Hepatocyte (in vitro differentiated cells): ENCODE data around the gene VPS51. TPM values are rescaled to one million over a fixed set of nuclear protein-coding genes. Genes with fewer than 3 reads are reported as not detected.

ENCODE experiments used
- DNase-seq: peaks from one replicate; pipeline ENCODE4 v3.0.0-alpha.2; 2016; ENCODE audit warnings: low spot score
- H2AFZ ChIP-seq: fragments of 200-600 bp; sonication (generic); 2 replicates; pipeline ENCODE4 v1.6.0; 2016; ENCODE audit warnings: antibody characterized with exemption, mild to moderate bottlenecking
- H3K27ac ChIP-seq: fragments of 200-600 bp; sonication (generic); 2 replicates; pipeline ENCODE4 v1.5.1; 2016; ENCODE audit warnings: mild to moderate bottlenecking
- H3K27me3 ChIP-seq: fragments of 200-600 bp; sonication (generic); 2 replicates; pipeline ENCODE4 v1.6.1; 2016
- H3K36me3 ChIP-seq: fragments of 200-600 bp; sonication (generic); replicated peaks from 2 replicates; pipeline ENCODE4 v1.5.1; 2016; ENCODE audit warnings: low read depth; ENCODE audit not compliant: insufficient read depth
- H3K4me1 ChIP-seq: fragments of 200-600 bp; sonication (generic); 2 replicates; pipeline ENCODE4 v1.5.1; 2016; ENCODE audit warnings: mild to moderate bottlenecking, moderate library complexity; ENCODE audit not compliant: insufficient read depth
- H3K4me2 ChIP-seq: fragments of 200-600 bp; sonication (generic); 2 replicates; pipeline ENCODE4 v1.6.0; 2016
- H3K4me3 ChIP-seq: fragments of 200-600 bp; sonication (generic); 2 replicates; pipeline ENCODE4 v1.5.1; 2016; ENCODE audit warnings: mild to moderate bottlenecking
- H3K79me2 ChIP-seq: fragments of 200-600 bp; sonication (generic); 2 replicates; pipeline ENCODE4 v1.6.0; 2017; ENCODE audit warnings: mild to moderate bottlenecking
- H3K9me2 ChIP-seq: fragments of 200-600 bp; sonication (generic); replicated peaks from 2 replicates; pipeline ENCODE4 v1.6.0; 2017; ENCODE audit warnings: mild to moderate bottlenecking; ENCODE audit not compliant: insufficient read depth
- H3K9me3 ChIP-seq: fragments of 200-600 bp; sonication (generic); 2 replicates; pipeline ENCODE4 v1.5.1; 2016; ENCODE audit warnings: low read depth, mild to moderate bottlenecking
- H4K20me1 ChIP-seq: fragments of 200-600 bp; sonication (generic); 2 replicates; pipeline ENCODE4 v1.6.0; 2016; ENCODE audit warnings: mild to moderate bottlenecking; ENCODE audit not compliant: insufficient read depth, poor library complexity, severe bottlenecking
- EZH2 ChIP-seq: fragments of 200-600 bp; sonication (generic); IDR thresholded peaks from 2 replicates; pipeline ENCODE4 v1.6.1; 2016; ENCODE audit warnings: antibody characterized with exemption, mild to moderate bottlenecking, borderline replicate concordance
- EZH2phosphoT487 ChIP-seq: fragments of 200-600 bp; sonication (generic); IDR thresholded peaks from one replicate; pipeline ENCODE4 v1.6.1; 2018; ENCODE audit warnings: antibody characterized with exemption, mild to moderate bottlenecking, low read depth, moderate library complexity; ENCODE audit not compliant: unreplicated experiment, severe bottlenecking
- WGBS: methylation state at CpG from one replicate; pipeline ENCODE4 v1.1.6; 2016; ENCODE audit warnings: low lambda C conversion rate; ENCODE audit errors: missing lambda C conversion rate; 5-methylcytosine and 5-hydroxymethylcytosine counted together
- microRNA-seq: library from miRNA; unstranded; fragments of <30 nt; microRNA quantifications from one replicate; pipeline ENCODE4, GENCODE V29; 2017
- polyA plus RNA-seq: library from polyadenylated mRNA; unstranded; fragments of >200 nt; fragmentation: Nextera tagmentation; extraction: Ambion mirVana; gene quantifications from 2 replicates; pipeline ENCODE4 v1.2.1, GENCODE V29; 2016
- small RNA-seq: library from RNA; depleted of rRNA; stranded (forward); fragments of <200 nt; gene quantifications from one replicate; pipeline ENCODE3, GENCODE V24; 2014
- total RNA-seq: library from RNA; depleted of rRNA; stranded (reverse); fragments of >200 nt; gene quantifications from 2 replicates; pipeline ENCODE4 v1.2.3, GENCODE V29; 2014
- TF ChIP-seq, protein P1 (sequence below): fragments of 200-600 bp; sonication (generic); IDR thresholded peaks from 2 replicates; pipeline ENCODE4 v1.5.1; 2016; ENCODE audit warnings: antibody characterized with exemption, mild to moderate bottlenecking; ENCODE audit not compliant: poor library complexity

The VPS51 gene
- total and polyA plus RNA-seq, 2 experiments from 2014 or later, result 63.5 to 242 TPM

GRCh38 chr11:65157336-65157735 lies 61.3 kb downstream of the VPS51 start:
- Histone ChIP-seq H2AFZ (no peak overlapping the region), H3K9me2 (no peaks in the 10 kb centered on the region), H3K9me3 (no peaks in the 10 kb centered on the region), H3K79me2 (no peaks in the 10 kb centered on the region), H3K4me1 (no peaks in the 10 kb centered on the region), H3K4me3 (no peak overlapping the region), H3K4me2 (no peak overlapping the region), H3K27me3 (no peaks in the 10 kb centered on the region), H3K27ac (no peak overlapping the region), H3K36me3 (no peaks in the 10 kb centered on the region), H4K20me1 (no peaks in the 10 kb centered on the region)
- TF ChIP-seq EZH2 (no peak), EZH2phosphoT487 (no peak)
- 84% methylated on average over 3 of the region's 3 CpGs for WGBS
- no peak for DNase-seq

DNA sequence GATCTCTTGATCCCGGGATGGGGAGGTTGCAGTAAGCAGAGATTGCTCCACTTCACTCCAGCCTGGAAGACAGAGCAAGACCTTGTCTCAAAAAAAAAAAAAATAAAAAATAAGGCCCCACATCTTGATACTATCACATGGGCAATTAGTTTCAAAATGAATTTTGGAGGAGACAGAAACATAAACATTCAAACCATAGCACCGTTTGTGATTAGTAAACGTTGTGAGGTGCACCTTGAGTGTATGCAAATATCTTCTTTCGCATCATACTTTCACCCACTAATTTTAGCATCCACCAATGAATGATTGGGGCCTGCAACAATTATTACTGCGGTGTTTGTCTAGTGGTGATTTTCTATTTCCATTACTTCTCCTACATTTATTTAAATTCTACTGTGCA lies 63.0 kb downstream of the VPS51 start:
- Histone ChIP-seq H3K9me3 (no peaks in the 10 kb centered on the region), H3K79me2 (no peaks in the 10 kb centered on the region), H3K4me2 (no peak overlapping the region), H3K4me1 (no peaks in the 10 kb centered on the region), H3K4me3 (no peak overlapping the region), H3K36me3 (no peaks in the 10 kb centered on the region), H3K9me2 (no peaks in the 10 kb centered on the region), H2AFZ (no peak overlapping the region), H4K20me1 (no peaks in the 10 kb centered on the region), H3K27me3 (no peaks in the 10 kb centered on the region), H3K27ac (no peak overlapping the region)
- TF ChIP-seq EZH2phosphoT487, result no peak
- TF ChIP-seq, protein P1, sequence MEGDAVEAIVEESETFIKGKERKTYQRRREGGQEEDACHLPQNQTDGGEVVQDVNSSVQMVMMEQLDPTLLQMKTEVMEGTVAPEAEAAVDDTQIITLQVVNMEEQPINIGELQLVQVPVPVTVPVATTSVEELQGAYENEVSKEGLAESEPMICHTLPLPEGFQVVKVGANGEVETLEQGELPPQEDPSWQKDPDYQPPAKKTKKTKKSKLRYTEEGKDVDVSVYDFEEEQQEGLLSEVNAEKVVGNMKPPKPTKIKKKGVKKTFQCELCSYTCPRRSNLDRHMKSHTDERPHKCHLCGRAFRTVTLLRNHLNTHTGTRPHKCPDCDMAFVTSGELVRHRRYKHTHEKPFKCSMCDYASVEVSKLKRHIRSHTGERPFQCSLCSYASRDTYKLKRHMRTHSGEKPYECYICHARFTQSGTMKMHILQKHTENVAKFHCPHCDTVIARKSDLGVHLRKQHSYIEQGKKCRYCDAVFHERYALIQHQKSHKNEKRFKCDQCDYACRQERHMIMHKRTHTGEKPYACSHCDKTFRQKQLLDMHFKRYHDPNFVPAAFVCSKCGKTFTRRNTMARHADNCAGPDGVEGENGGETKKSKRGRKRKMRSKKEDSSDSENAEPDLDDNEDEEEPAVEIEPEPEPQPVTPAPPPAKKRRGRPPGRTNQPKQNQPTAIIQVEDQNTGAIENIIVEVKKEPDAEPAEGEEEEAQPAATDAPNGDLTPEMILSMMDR, result no peak
- TF ChIP-seq EZH2, result no peak
- WGBS, result 83% methylated on average over 5 of the region's 5 CpGs
- DNase-seq, result no peak

DNA sequence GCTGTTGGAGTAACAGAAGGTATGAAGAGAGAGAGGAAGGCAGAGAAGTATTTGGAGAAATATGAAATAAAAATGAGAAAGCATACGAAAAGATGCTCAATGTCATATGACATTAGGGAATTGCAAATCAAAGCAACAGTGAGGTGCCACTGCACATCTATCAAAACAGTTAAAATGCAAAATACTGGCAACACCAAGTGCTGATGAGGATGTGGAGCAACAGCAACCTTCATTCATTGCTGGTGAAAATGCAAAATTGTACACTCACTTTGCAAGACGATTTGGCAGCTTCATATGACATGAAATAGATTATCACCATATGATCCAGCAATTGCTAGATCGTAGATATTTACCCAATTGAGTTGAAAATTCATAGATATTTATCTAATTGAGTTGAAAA lies 64.6 kb downstream of the VPS51 start:
- H2AFZ ChIP-seq, result no peak overlapping the region
- H3K4me3 ChIP-seq, result no peak overlapping the region
- TF ChIP-seq EZH2, result no peak
- TF ChIP-seq, protein P1, result no peak
- no peak for TF ChIP-seq EZH2phosphoT487
- H3K4me1 ChIP-seq, result no peaks in the 10 kb centered on the region
- no peaks in the 10 kb centered on the region for H3K9me3 ChIP-seq
- no peaks in the 10 kb centered on the region for H4K20me1 ChIP-seq
- H3K27me3 ChIP-seq, result no peaks in the 10 kb centered on the region
- H3K36me3 ChIP-seq, result no peaks in the 10 kb centered on the region
- 75% methylated on average over 3 of the region's 3 CpGs for WGBS
- DNase-seq, result no peak
- H3K9me2 ChIP-seq, result no peaks in the 10 kb centered on the region
- H3K79me2 ChIP-seq, result no peaks in the 10 kb centered on the region
- no peak overlapping the region for H3K4me2 ChIP-seq
- H3K27ac ChIP-seq, result no peak overlapping the region

Small RNA genes within 50 kb of the gene (microRNA-seq; reads per million reads assigned to microRNA genes)
- 3.1 reads per million for gene MIR6751

Small RNA genes within 50 kb of the gene (small RNA-seq; reads per million reads assigned to genes)
- not detected for gene HIGD1AP10
- not detected for gene PDCL2P2
- 0.12 reads per million for gene RNU2-23P

Other genes with a start within 250 kb of the VPS51 start
- gene EHD1, start 217.6 kb upstream of the VPS51 start, total RNA-seq, result 44.8 and 52.4 TPM in 2 replicates
- 66.6 and 69.5 TPM in 2 replicates for gene EHD1, start 217.6 kb upstream of the VPS51 start, polyA plus RNA-seq
- 16.4 and 18.1 TPM in 2 replicates for gene ATG2A, start 179.0 kb upstream of the VPS51 start, total RNA-seq
- gene ATG2A, start 179.0 kb upstream of the VPS51 start, polyA plus RNA-seq, result 11.7 and 17.0 TPM in 2 replicates
- gene PPP2R5B, start 171.5 kb upstream of the VPS51 start, total RNA-seq, result 15.8 and 16.9 TPM in 2 replicates
- gene PPP2R5B, start 171.5 kb upstream of the VPS51 start, polyA plus RNA-seq, result 16.2 and 19.5 TPM in 2 replicates
- gene GPHA2, start 160.3 kb upstream of the VPS51 start, total RNA-seq, result 2.0 TPM in 1 of 2 replicates, not detected in the other
- not detected in 2 replicates for gene GPHA2, start 160.3 kb upstream of the VPS51 start, polyA plus RNA-seq
- not detected in 2 replicates for gene MAJIN, start 124.1 kb upstream of the VPS51 start, total RNA-seq
- gene MAJIN, start 124.1 kb upstream of the VPS51 start, polyA plus RNA-seq, result not detected in 2 replicates
- 0.68 and 1.9 TPM in 2 replicates for gene BATF2, start 99.2 kb upstream of the VPS51 start, total RNA-seq
- 2.6 TPM in 1 of 2 replicates, not detected in the other for gene BATF2, start 99.2 kb upstream of the VPS51 start, polyA plus RNA-seq
- gene ARL2, start 82.1 kb upstream of the VPS51 start, total RNA-seq, result 68.2 and 69.1 TPM in 2 replicates
- gene ARL2, start 82.1 kb upstream of the VPS51 start, polyA plus RNA-seq, result 126 and 127 TPM in 2 replicates
- 9.9 and 12.9 TPM in 2 replicates for gene SNX15, start 68.8 kb upstream of the VPS51 start, total RNA-seq
- 22.0 and 27.3 TPM in 2 replicates for gene SNX15, start 68.8 kb upstream of the VPS51 start, polyA plus RNA-seq
- 10.8 and 12.2 TPM in 2 replicates for gene SAC3D1, start 55.0 kb upstream of the VPS51 start, total RNA-seq
- 18.5 and 23.8 TPM in 2 replicates for gene SAC3D1, start 55.0 kb upstream of the VPS51 start, polyA plus RNA-seq
- 0.13 and 0.76 TPM in 2 replicates for gene NAALADL1, start 37.7 kb upstream of the VPS51 start, total RNA-seq
- not detected in 2 replicates for gene NAALADL1, start 37.7 kb upstream of the VPS51 start, polyA plus RNA-seq
- gene CDCA5, start 12.2 kb upstream of the VPS51 start, total RNA-seq, result 6.4 and 7.9 TPM in 2 replicates
- gene CDCA5, start 12.2 kb upstream of the VPS51 start, polyA plus RNA-seq, result 6.4 and 11.8 TPM in 2 replicates
- gene ZFPL1, start 12.0 kb upstream of the VPS51 start, total RNA-seq, result 41.0 and 53.1 TPM in 2 replicates
- gene ZFPL1, start 12.0 kb upstream of the VPS51 start, polyA plus RNA-seq, result 52.7 and 58.1 TPM in 2 replicates
- 124 and 133 TPM in 2 replicates for gene TM7SF2, start 15.7 kb downstream of the VPS51 start, total RNA-seq
- gene TM7SF2, start 15.7 kb downstream of the VPS51 start, polyA plus RNA-seq, result 194 and 209 TPM in 2 replicates
- 8.3 and 13.5 TPM in 2 replicates for gene ZNHIT2, start 21.5 kb downstream of the VPS51 start, total RNA-seq
- 22.1 and 23.7 TPM in 2 replicates for gene ZNHIT2, start 21.5 kb downstream of the VPS51 start, polyA plus RNA-seq
- 211 and 264 TPM in 2 replicates for gene FAU, start 25.9 kb downstream of the VPS51 start, total RNA-seq
- 434 and 462 TPM in 2 replicates for gene FAU, start 25.9 kb downstream of the VPS51 start, polyA plus RNA-seq
- 57.6 and 71.0 TPM in 2 replicates for gene MRPL49, start 26.1 kb downstream of the VPS51 start, total RNA-seq
- gene MRPL49, start 26.1 kb downstream of the VPS51 start, polyA plus RNA-seq, result 46.2 and 46.8 TPM in 2 replicates
- gene SYVN1, start 38.3 kb downstream of the VPS51 start, total RNA-seq, result 27.3 and 27.7 TPM in 2 replicates
- gene SYVN1, start 38.3 kb downstream of the VPS51 start, polyA plus RNA-seq, result 31.8 and 35.7 TPM in 2 replicates
- gene SPDYC, start 74.0 kb downstream of the VPS51 start, total RNA-seq, result not detected in 2 replicates
- not detected in 2 replicates for gene SPDYC, start 74.0 kb downstream of the VPS51 start, polyA plus RNA-seq
- gene CAPN1, start 85.7 kb downstream of the VPS51 start, total RNA-seq, result 115 and 133 TPM in 2 replicates
- 178 and 202 TPM in 2 replicates for gene CAPN1, start 85.7 kb downstream of the VPS51 start, polyA plus RNA-seq
- gene POLA2, start 165.7 kb downstream of the VPS51 start, total RNA-seq, result 2.5 and 4.1 TPM in 2 replicates
- 5.0 and 8.0 TPM in 2 replicates for gene POLA2, start 165.7 kb downstream of the VPS51 start, polyA plus RNA-seq
- 19.5 and 21.7 TPM in 2 replicates for gene CDC42EP2, start 218.7 kb downstream of the VPS51 start, total RNA-seq
- 31.2 and 35.0 TPM in 2 replicates for gene CDC42EP2, start 218.7 kb downstream of the VPS51 start, polyA plus RNA-seq
- gene DPF2, start 237.6 kb downstream of the VPS51 start, total RNA-seq, result 26.8 and 28.4 TPM in 2 replicates
- gene DPF2, start 237.6 kb downstream of the VPS51 start, polyA plus RNA-seq, result 50.0 and 51.6 TPM in 2 replicates